Inflammatory macrophage (primary cell): Measurements from ENCODE around the gene POLH.
"Not testable (repeated sequence)": the region's sequence is repeated elsewhere in the genome, so short reads cannot be mapped to it uniquely, and the experiment has no call there.

ENCODE experiments used
- DNase-seq, 2 donors: peaks; one replicate each; pipeline ENCODE4 v3.0.0-alpha.2; 2020 to 2022

The POLH gene

GRCh38 chr6:43633002-43633401 is 57.0 kb downstream of the POLH start:
- DNase-seq, result not testable (repeated sequence)

- DNase-seq, result no peak
These were observed 58.8 kb downstream of the POLH start for GRCh38 chr6:43634702-43635303.

GRCh38 chr6:43635387-43636307 is 59.7 kb downstream of the POLH start, which contains the start of gene MAD2L1BP:
TSS of gene MAD2L1BP (plus strand) at chr6:43635840. CDS start at chr6:43635876, 36 bp downstream.
- DNase-seq, result peak; percentile 79 to 86

- DNase-seq, result peak in 1 of 2 donors; percentile 5
These were observed 60.3 kb downstream of the POLH start for GRCh38 chr6:43636308-43636659.

GRCh38 chr6:43639984-43640800 is 64.2 kb downstream of the POLH start:
- DNase-seq, result peak in 1 of 2 donors; percentile 36

GRCh38 chr6:43644940-43645612 is 69.1 kb downstream of the POLH start, which contains the start of gene RSPH9:
TSS of gene RSPH9 (plus strand) at chr6:43645036. CDS start at chr6:43645099, 63 bp downstream.
- peak; percentile 29 to 43 for DNase-seq

GRCh38 chr6:43645613-43645964 is 69.6 kb downstream of the POLH start:
- no peak for DNase-seq

GRCh38 chr6:43647613-43648012 is 71.6 kb downstream of the POLH start:
- DNase-seq, result no peak

GRCh38 chr6:43648248-43648647 is 72.3 kb downstream of the POLH start:
- DNase-seq, result no peak

GRCh38 chr6:43652822-43653221 is 76.8 kb downstream of the POLH start:
- not testable (repeated sequence) for DNase-seq

GRCh38 chr6:43657221-43657802 is 81.3 kb downstream of the POLH start:
- DNase-seq, result no peak

- DNase-seq, result no peak
These were observed 82.2 kb downstream of the POLH start for GRCh38 chr6:43658161-43658560.

- not testable (repeated sequence) for DNase-seq
These were observed 87.0 kb downstream of the POLH start for GRCh38 chr6:43662948-43663347.
